ENCODE data around the gene PPP6R2. TPM values are rescaled to one million over a fixed set of nuclear protein-coding genes. Genes with fewer than 3 reads are reported as not detected.

Gene PPP6R2
- total RNA-seq, 1 donor from 2014 or later, result 32.6 TPM

GRCh38 chr22:50486561-50487289 lies 143.6 kb downstream of the PPP6R2 start, which contains the start of gene MIOX:
Gene MIOX, plus strand, starts transcription at chr22:50486859. Its CDS starts 39 bp downstream, at chr22:50486898.
- H3K4me1 Mint-ChIP-seq, result peaks cover 2% of the 10 kb centered on the region
- no peaks in the 10 kb centered on the region for H4K20me1 ChIP-seq (ENCODE audit: low read depth)
- no peak within 1 kb of the TSS for H2AFZ ChIP-seq (replicated peaks)
- H3K4me1 ChIP-seq, result no peaks in the 10 kb centered on the region
- H3K27me3 Mint-ChIP-seq (ENCODE audit: insufficient read depth, low read depth), result peaks cover 7% of the 10 kb centered on the region
- H3F3A ChIP-seq (ENCODE audit: low read depth), result no peaks in the 10 kb centered on the region
- H3K9me3 ChIP-seq (ENCODE audit: low read depth), result no peaks in the 10 kb centered on the region
- peak within 1 kb of the TSS; percentile 47 for H3K27ac Mint-ChIP-seq
- no peak within 1 kb of the TSS for H3K4me3 ChIP-seq
- peaks cover 5% of the 10 kb centered on the region for H3K27me3 ChIP-seq
- H3K36me3 Mint-ChIP-seq, result no peaks in the 10 kb centered on the region
- no peak within 1 kb of the TSS for H3K4me3 Mint-ChIP-seq
- no peak for DNase-seq (ENCODE audit: low spot score)
- no peaks in the 10 kb centered on the region for H3K79me2 ChIP-seq (ENCODE audit: low read depth)
- no peaks in the 10 kb centered on the region for H3K9me3 Mint-ChIP-seq
- TF ChIP-seq EZH2phosphoT487 (IDR thresholded peaks at IDR 0.05) (no peak), EZH2 (IDR thresholded peaks at IDR 0.05) (no peak)
- TF ChIP-seq, protein P1, sequence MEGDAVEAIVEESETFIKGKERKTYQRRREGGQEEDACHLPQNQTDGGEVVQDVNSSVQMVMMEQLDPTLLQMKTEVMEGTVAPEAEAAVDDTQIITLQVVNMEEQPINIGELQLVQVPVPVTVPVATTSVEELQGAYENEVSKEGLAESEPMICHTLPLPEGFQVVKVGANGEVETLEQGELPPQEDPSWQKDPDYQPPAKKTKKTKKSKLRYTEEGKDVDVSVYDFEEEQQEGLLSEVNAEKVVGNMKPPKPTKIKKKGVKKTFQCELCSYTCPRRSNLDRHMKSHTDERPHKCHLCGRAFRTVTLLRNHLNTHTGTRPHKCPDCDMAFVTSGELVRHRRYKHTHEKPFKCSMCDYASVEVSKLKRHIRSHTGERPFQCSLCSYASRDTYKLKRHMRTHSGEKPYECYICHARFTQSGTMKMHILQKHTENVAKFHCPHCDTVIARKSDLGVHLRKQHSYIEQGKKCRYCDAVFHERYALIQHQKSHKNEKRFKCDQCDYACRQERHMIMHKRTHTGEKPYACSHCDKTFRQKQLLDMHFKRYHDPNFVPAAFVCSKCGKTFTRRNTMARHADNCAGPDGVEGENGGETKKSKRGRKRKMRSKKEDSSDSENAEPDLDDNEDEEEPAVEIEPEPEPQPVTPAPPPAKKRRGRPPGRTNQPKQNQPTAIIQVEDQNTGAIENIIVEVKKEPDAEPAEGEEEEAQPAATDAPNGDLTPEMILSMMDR (IDR thresholded peaks at IDR 0.05), result no peak
- no peak within 1 kb of the TSS for H3K4me2 ChIP-seq
- H3K27ac ChIP-seq, result no peak within 1 kb of the TSS
- no peaks in the 10 kb centered on the region for H3K36me3 ChIP-seq
- no peak within 1 kb of the TSS for H3K9ac ChIP-seq

GRCh38 chr22:50487290-50488005 lies 144.3 kb downstream of the PPP6R2 start:
- Histone ChIP-seq H3K9ac (no peak overlapping the region), H3F3A (ENCODE audit: low read depth) (no peaks in the 10 kb centered on the region), H3K4me2 (no peak overlapping the region), H4K20me1 (ENCODE audit: low read depth) (no peaks in the 10 kb centered on the region), H3K27ac (no peak overlapping the region), H3K27me3 (no peaks in the 10 kb centered on the region), H3K9me3 (ENCODE audit: low read depth) (no peaks in the 10 kb centered on the region), H3K4me3 (no peak overlapping the region), H3K79me2 (ENCODE audit: low read depth) (no peaks in the 10 kb centered on the region), H2AFZ (replicated peaks) (no peak overlapping the region), H3K4me1 (no peaks in the 10 kb centered on the region), H3K36me3 (no peaks in the 10 kb centered on the region)
- Mint-ChIP-seq H3K36me3 (no peaks in the 10 kb centered on the region), H3K9me3 (no peaks in the 10 kb centered on the region), H3K27ac (no peak overlapping the region), H3K27me3 (ENCODE audit: insufficient read depth, low read depth) (peaks cover 5% of the 10 kb centered on the region), H3K4me1 (peaks cover 2% of the 10 kb centered on the region), H3K4me3 (no peak overlapping the region)
- DNase-seq (ENCODE audit: low spot score), result no peak
- TF ChIP-seq EZH2phosphoT487 (IDR thresholded peaks at IDR 0.05) (no peak), EZH2 (IDR thresholded peaks at IDR 0.05) (no peak)
- TF ChIP-seq, protein P1 (IDR thresholded peaks at IDR 0.05), result no peak

GRCh38 chr22:50488006-50488677 lies 145.0 kb downstream of the PPP6R2 start:
- Mint-ChIP-seq H3K27ac (no peak overlapping the region), H3K4me3 (no peak overlapping the region), H3K4me1 (peaks cover 2% of the 10 kb centered on the region), H3K9me3 (no peaks in the 10 kb centered on the region), H3K36me3 (no peaks in the 10 kb centered on the region), H3K27me3 (ENCODE audit: insufficient read depth, low read depth) (peaks cover 2% of the 10 kb centered on the region)
- H3K27ac ChIP-seq, result no peak overlapping the region
- no peaks in the 10 kb centered on the region for H3K79me2 ChIP-seq (ENCODE audit: low read depth)
- no peaks in the 10 kb centered on the region for H3K27me3 ChIP-seq
- H4K20me1 ChIP-seq (ENCODE audit: low read depth), result no peaks in the 10 kb centered on the region
- no peak overlapping the region for H3K4me3 ChIP-seq
- no peak for DNase-seq (ENCODE audit: low spot score)
- H2AFZ ChIP-seq (replicated peaks), result no peak overlapping the region
- no peaks in the 10 kb centered on the region for H3K36me3 ChIP-seq
- H3K4me2 ChIP-seq, result no peak overlapping the region
- TF ChIP-seq EZH2phosphoT487 (IDR thresholded peaks at IDR 0.05), result no peak
- TF ChIP-seq, protein P1 (IDR thresholded peaks at IDR 0.05), result no peak
- H3F3A ChIP-seq (ENCODE audit: low read depth), result no peaks in the 10 kb centered on the region
- H3K4me1 ChIP-seq, result no peaks in the 10 kb centered on the region
- H3K9ac ChIP-seq, result no peak overlapping the region
- no peaks in the 10 kb centered on the region for H3K9me3 ChIP-seq (ENCODE audit: low read depth)
